Measurements from ENCODE around the gene TUBG2.

GRCh38 chr17:42700586-42701289 lies 41.7 kb downstream of the TUBG2 start:
- TF ChIP-seq, protein P1, sequence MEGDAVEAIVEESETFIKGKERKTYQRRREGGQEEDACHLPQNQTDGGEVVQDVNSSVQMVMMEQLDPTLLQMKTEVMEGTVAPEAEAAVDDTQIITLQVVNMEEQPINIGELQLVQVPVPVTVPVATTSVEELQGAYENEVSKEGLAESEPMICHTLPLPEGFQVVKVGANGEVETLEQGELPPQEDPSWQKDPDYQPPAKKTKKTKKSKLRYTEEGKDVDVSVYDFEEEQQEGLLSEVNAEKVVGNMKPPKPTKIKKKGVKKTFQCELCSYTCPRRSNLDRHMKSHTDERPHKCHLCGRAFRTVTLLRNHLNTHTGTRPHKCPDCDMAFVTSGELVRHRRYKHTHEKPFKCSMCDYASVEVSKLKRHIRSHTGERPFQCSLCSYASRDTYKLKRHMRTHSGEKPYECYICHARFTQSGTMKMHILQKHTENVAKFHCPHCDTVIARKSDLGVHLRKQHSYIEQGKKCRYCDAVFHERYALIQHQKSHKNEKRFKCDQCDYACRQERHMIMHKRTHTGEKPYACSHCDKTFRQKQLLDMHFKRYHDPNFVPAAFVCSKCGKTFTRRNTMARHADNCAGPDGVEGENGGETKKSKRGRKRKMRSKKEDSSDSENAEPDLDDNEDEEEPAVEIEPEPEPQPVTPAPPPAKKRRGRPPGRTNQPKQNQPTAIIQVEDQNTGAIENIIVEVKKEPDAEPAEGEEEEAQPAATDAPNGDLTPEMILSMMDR (IDR thresholded peaks at IDR 0.05), result no peak
- TF ChIP-seq POLR2A (IDR thresholded peaks at IDR 0.05; ENCODE audit: low read depth), result no peak

Measured in esophagus muscularis mucosa (tissue), 3 donors.